ENCODE results near the gene CCM2.

The CCM2 gene

GRCh38 chr7:45069444-45070253, 69.6 kb downstream of the CCM2 start:
- Histone ChIP-seq H3K9ac (ENCODE audit: low read length in 5 of 5) (no peak overlapping the region), H3K9me3 (ENCODE audit: control insufficient read depth in 5 of 5, low read length in 5 of 5) (no peaks in the 10 kb centered on the region), H3K36me3 (ENCODE audit: control insufficient read depth in 5 of 5, insufficient read depth in 5 of 5, low read length in 5 of 5) (peaks cover 0 to 96% (median 87%) of the 10 kb centered on the region in 5 donors), H3K4me3 (ENCODE audit: low read depth in 1 of 5, low read length in 5 of 5) (no peak overlapping the region), H3K27me3 (ENCODE audit: control insufficient read depth in 5 of 5, insufficient read depth in 4 of 5, low read length in 5 of 5) (no peaks in the 10 kb centered on the region), H3K27ac (ENCODE audit: low read depth, low read length) (no peak overlapping the region), H3K4me1 (ENCODE audit: control insufficient read depth in 5 of 5, insufficient read depth in 5 of 5, low read length in 5 of 5) (peaks cover 0 to 9% (median 0%) of the 10 kb centered on the region in 5 donors)

GRCh38 chr7:45070254-45070642, 70.2 kb downstream of the CCM2 start:
- H3K27me3 ChIP-seq (ENCODE audit: control insufficient read depth in 5 of 5, insufficient read depth in 4 of 5, low read length in 5 of 5), result no peaks in the 10 kb centered on the region
- no peak overlapping the region for H3K27ac ChIP-seq (ENCODE audit: low read depth, low read length)
- no peak overlapping the region for H3K4me3 ChIP-seq (ENCODE audit: low read depth in 1 of 5, low read length in 5 of 5)
- peaks cover 0 to 9% (median 0%) of the 10 kb centered on the region in 5 donors for H3K4me1 ChIP-seq (ENCODE audit: control insufficient read depth in 5 of 5, insufficient read depth in 5 of 5, low read length in 5 of 5)
- H3K9me3 ChIP-seq (ENCODE audit: control insufficient read depth in 5 of 5, low read length in 5 of 5), result no peaks in the 10 kb centered on the region
- H3K36me3 ChIP-seq (ENCODE audit: control insufficient read depth in 5 of 5, insufficient read depth in 5 of 5, low read length in 5 of 5), result peaks cover 0 to 96% (median 87%) of the 10 kb centered on the region in 5 donors
- no peak overlapping the region for H3K9ac ChIP-seq (ENCODE audit: low read length in 5 of 5)

GRCh38 chr7:45071528-45071927, 71.5 kb downstream of the CCM2 start:
- Histone ChIP-seq H3K27ac (ENCODE audit: low read depth, low read length) (no peak overlapping the region), H3K9me3 (ENCODE audit: control insufficient read depth in 5 of 5, low read length in 5 of 5) (no peaks in the 10 kb centered on the region), H3K9ac (ENCODE audit: low read length in 5 of 5) (no peak overlapping the region), H3K4me3 (ENCODE audit: low read depth in 1 of 5, low read length in 5 of 5) (no peak overlapping the region), H3K36me3 (ENCODE audit: control insufficient read depth in 5 of 5, insufficient read depth in 5 of 5, low read length in 5 of 5) (peaks cover 0 to 97% (median 90%) of the 10 kb centered on the region in 5 donors), H3K27me3 (ENCODE audit: control insufficient read depth in 5 of 5, insufficient read depth in 4 of 5, low read length in 5 of 5) (no peaks in the 10 kb centered on the region), H3K4me1 (ENCODE audit: control insufficient read depth in 5 of 5, insufficient read depth in 5 of 5, low read length in 5 of 5) (peaks cover 0 to 9% (median 0%) of the 10 kb centered on the region in 5 donors)

DNA sequence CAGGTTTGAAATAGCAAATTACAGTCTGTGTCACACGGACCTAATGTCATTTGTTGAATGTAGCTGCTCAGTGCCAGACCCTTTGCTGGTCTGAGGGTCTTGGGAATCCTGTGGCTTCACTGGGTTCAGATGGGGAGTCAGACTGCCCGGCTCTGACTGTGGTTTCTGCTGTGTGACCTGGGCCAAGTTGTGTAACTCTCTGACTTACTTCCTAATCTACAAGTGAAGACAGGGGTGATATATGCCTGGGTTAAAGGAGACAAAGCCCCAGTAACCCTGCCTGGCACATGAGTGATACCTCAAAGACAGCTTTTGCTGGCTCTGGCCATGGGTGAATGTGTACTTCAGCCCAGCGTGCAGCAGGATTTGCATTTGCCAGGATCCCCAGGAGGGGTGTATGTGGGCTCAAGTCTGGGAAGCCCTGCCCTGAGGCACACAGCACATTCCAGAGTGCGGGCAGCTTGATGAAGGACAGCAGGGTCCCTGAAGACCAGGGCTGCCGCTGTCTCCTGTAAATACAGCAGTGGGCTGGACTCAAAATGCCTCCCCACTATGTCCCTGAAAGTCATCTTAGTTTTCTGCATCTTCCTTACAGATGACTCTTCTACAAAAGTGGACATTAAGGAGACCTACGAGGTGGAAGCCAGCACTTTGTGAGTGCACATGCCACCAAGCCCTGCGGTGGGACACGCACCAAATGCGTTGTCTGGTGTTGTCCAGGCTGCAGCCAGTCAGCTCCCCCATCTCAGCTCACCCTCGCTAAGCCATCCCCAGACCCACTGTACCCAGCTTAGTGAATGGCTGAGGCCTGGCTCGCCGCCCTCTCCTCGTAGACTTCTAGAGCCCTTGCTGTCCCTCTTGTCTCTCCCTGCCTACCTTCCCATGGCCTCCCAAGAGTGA, 72.4 kb downstream of the CCM2 start:
- Histone ChIP-seq H3K4me1 (ENCODE audit: control insufficient read depth in 5 of 5, insufficient read depth in 5 of 5, low read length in 5 of 5) (peaks cover 0 to 9% (median 0%) of the 10 kb centered on the region in 5 donors), H3K27ac (ENCODE audit: low read depth, low read length) (no peak overlapping the region), H3K9me3 (ENCODE audit: control insufficient read depth in 5 of 5, low read length in 5 of 5) (no peaks in the 10 kb centered on the region), H3K4me3 (ENCODE audit: low read depth in 1 of 5, low read length in 5 of 5) (no peak overlapping the region), H3K27me3 (ENCODE audit: control insufficient read depth in 5 of 5, insufficient read depth in 4 of 5, low read length in 5 of 5) (no peaks in the 10 kb centered on the region), H3K36me3 (ENCODE audit: control insufficient read depth in 5 of 5, insufficient read depth in 5 of 5, low read length in 5 of 5) (peaks cover 0 to 99% (median 95%) of the 10 kb centered on the region in 5 donors), H3K9ac (ENCODE audit: low read length in 5 of 5) (no peak overlapping the region)

DNA sequence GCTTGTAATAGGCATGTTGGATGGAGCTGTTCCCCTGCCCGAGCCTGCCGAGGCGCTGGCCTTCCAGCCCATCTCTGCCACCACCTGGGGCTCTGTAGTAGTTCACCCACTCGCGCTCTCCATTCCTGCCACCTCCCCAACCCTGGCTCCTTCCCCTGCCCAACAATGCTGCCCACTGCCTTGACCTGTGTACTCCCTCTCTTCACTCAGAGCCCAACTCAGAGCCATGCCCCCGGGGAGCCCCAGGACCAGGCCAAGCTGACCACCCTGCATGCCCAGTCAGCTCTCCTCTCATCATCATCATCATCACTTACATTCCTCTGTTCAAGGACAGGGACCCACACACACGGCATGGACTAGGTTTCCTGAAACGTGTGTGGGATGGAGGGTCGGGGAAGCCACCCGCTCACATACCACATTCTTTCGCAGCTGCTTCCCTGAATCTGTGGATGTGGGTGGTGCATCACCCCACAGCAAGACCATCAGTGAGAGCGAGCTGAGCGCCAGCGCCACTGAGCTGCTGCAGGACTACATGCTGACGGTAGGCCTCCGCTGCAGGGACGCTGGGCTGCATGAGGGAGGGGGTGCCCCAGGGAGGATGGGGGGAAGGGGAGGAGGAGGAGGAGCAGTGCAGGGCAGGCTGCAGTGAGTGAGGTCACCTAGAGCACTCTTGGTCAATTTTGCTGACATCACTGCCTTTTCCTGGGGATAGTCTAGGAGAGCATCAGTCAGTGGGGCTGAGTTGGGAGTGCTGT, 73.2 kb downstream of the CCM2 start:
- Histone ChIP-seq H3K27me3 (ENCODE audit: control insufficient read depth in 5 of 5, insufficient read depth in 4 of 5, low read length in 5 of 5) (no peaks in the 10 kb centered on the region), H3K4me3 (ENCODE audit: low read depth in 1 of 5, low read length in 5 of 5) (no peak overlapping the region), H3K9me3 (ENCODE audit: control insufficient read depth in 5 of 5, low read length in 5 of 5) (no peaks in the 10 kb centered on the region), H3K36me3 (ENCODE audit: control insufficient read depth in 5 of 5, insufficient read depth in 5 of 5, low read length in 5 of 5) (peaks cover 0 to 99% (median 93%) of the 10 kb centered on the region in 5 donors), H3K4me1 (ENCODE audit: control insufficient read depth in 5 of 5, insufficient read depth in 5 of 5, low read length in 5 of 5) (peaks cover 0 to 9% (median 0%) of the 10 kb centered on the region in 5 donors), H3K9ac (ENCODE audit: low read length in 5 of 5) (no peak overlapping the region), H3K27ac (ENCODE audit: low read depth, low read length) (no peak overlapping the region)

DNA sequence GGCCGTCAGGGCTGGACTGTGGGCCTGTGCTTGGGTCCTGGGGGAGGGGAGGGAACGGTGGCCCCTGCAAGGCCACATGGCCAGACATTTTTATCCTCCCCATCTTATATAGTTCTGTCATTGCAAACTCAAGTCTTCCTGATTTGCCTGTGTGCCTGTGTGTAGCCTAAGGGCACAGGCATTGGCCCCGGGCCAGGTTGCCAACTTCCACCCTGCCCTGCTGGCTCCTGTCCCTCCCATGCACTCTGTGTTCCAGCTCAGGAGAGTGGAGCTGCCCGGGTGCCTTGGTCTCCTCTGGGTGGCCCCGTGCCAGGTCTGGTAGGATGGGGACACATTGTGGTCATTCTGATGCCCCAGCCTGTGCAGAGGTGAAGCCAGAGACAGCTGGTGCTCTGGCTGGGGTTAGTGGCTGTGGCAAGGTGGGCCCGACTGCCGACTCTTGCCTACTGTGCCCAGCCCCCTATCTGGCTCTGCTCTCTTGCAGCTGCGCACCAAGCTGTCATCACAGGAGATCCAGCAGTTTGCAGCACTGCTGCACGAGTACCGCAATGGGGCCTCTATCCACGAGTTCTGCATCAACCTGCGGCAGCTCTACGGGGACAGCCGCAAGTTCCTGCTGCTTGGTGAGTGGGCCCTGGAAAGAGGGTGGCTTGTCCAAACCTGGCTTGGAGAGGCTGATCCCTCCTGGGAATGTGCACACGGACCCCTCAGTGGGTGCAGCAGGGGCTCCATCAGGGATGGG, 74.0 kb downstream of the CCM2 start:
- Histone ChIP-seq H3K27me3 (ENCODE audit: control insufficient read depth in 5 of 5, insufficient read depth in 4 of 5, low read length in 5 of 5) (no peaks in the 10 kb centered on the region), H3K9ac (ENCODE audit: low read length in 5 of 5) (no peak overlapping the region), H3K36me3 (ENCODE audit: control insufficient read depth in 5 of 5, insufficient read depth in 5 of 5, low read length in 5 of 5) (peaks cover 0 to 94% (median 86%) of the 10 kb centered on the region in 5 donors), H3K27ac (ENCODE audit: low read depth, low read length) (no peak overlapping the region), H3K4me1 (ENCODE audit: control insufficient read depth in 5 of 5, insufficient read depth in 5 of 5, low read length in 5 of 5) (peaks cover 0 to 9% (median 0%) of the 10 kb centered on the region in 5 donors), H3K4me3 (ENCODE audit: low read depth in 1 of 5, low read length in 5 of 5) (no peak overlapping the region), H3K9me3 (ENCODE audit: control insufficient read depth in 5 of 5, low read length in 5 of 5) (no peaks in the 10 kb centered on the region)

- no peaks in the 10 kb centered on the region for H3K9me3 ChIP-seq (ENCODE audit: control insufficient read depth in 5 of 5, low read length in 5 of 5)
- peaks cover 0 to 9% (median 0%) of the 10 kb centered on the region in 5 donors for H3K4me1 ChIP-seq (ENCODE audit: control insufficient read depth in 5 of 5, insufficient read depth in 5 of 5, low read length in 5 of 5)
- H3K4me3 ChIP-seq (ENCODE audit: low read depth in 1 of 5, low read length in 5 of 5), result no peak overlapping the region
- H3K36me3 ChIP-seq (ENCODE audit: control insufficient read depth in 5 of 5, insufficient read depth in 5 of 5, low read length in 5 of 5), result peaks cover 0 to 86% (median 78%) of the 10 kb centered on the region in 5 donors
- H3K27me3 ChIP-seq (ENCODE audit: control insufficient read depth in 5 of 5, insufficient read depth in 4 of 5, low read length in 5 of 5), result no peaks in the 10 kb centered on the region
- H3K27ac ChIP-seq (ENCODE audit: low read depth, low read length), result no peak overlapping the region
- no peak overlapping the region for H3K9ac ChIP-seq (ENCODE audit: low read length in 5 of 5)
Measured at GRCh38 chr7:45074528-45075354, 74.7 kb downstream of the CCM2 start.

GRCh38 chr7:45075355-45075644, 75.3 kb downstream of the CCM2 start:
- no peak overlapping the region for H3K9ac ChIP-seq (ENCODE audit: low read length in 5 of 5)
- no peak overlapping the region for H3K4me3 ChIP-seq (ENCODE audit: low read depth in 1 of 5, low read length in 5 of 5)
- peaks cover 0 to 81% (median 73%) of the 10 kb centered on the region in 5 donors for H3K36me3 ChIP-seq (ENCODE audit: control insufficient read depth in 5 of 5, insufficient read depth in 5 of 5, low read length in 5 of 5)
- H3K27ac ChIP-seq (ENCODE audit: low read depth, low read length), result no peak overlapping the region
- H3K27me3 ChIP-seq (ENCODE audit: control insufficient read depth in 5 of 5, insufficient read depth in 4 of 5, low read length in 5 of 5), result no peaks in the 10 kb centered on the region
- no peaks in the 10 kb centered on the region for H3K9me3 ChIP-seq (ENCODE audit: control insufficient read depth in 5 of 5, low read length in 5 of 5)
- peaks cover 0 to 9% (median 0%) of the 10 kb centered on the region in 5 donors for H3K4me1 ChIP-seq (ENCODE audit: control insufficient read depth in 5 of 5, insufficient read depth in 5 of 5, low read length in 5 of 5)

All from subcutaneous abdominal adipose tissue (tissue), 5 donors.